HepG2 (cell line): Measurements from ENCODE around the gene CKAP5. TPM values are rescaled to one million over a fixed set of nuclear protein-coding genes. Genes with fewer than 3 reads are reported as not detected.

Source experiments
- CEBPG ChIP-seq: IDR thresholded peaks from 2 replicates; pipeline ENCODE4 v1.6.1; 2016
- FOXO1 ChIP-seq: sonication (generic); formaldehyde crosslinking; IDR thresholded peaks from 2 replicates; pipeline ENCODE4 v1.4.0; 2020; ENCODE audit warnings: missing genetic modification reagents
- GPBP1L1 ChIP-seq: sonication (generic); formaldehyde crosslinking; IDR thresholded peaks from 2 replicates; pipeline ENCODE4 v1.5.0; 2020; ENCODE audit warnings: mild to moderate bottlenecking, missing genetic modification reagents
- IKZF4 ChIP-seq: sonication (generic); formaldehyde crosslinking; IDR thresholded peaks from 2 replicates; pipeline ENCODE4 v1.5.1; 2020; ENCODE audit warnings: borderline replicate concordance, mild to moderate bottlenecking, low read depth, missing genetic modification reagents; ENCODE audit errors: not compliant biosample characterization
- KAT8 ChIP-seq: IDR thresholded peaks from 2 replicates; pipeline ENCODE4 v1.6.1; 2016; ENCODE audit warnings: missing genetic modification reagents, missing compliant biosample characterization
- KDM1A ChIP-seq: IDR thresholded peaks from 2 replicates; pipeline ENCODE4 v1.6.1; 2016; ENCODE audit warnings: missing compliant biosample characterization
- KMT2B ChIP-seq: IDR thresholded peaks from 2 replicates; pipeline ENCODE4 v1.6.1; 2016; ENCODE audit warnings: missing genetic modification reagents, missing compliant biosample characterization
- MAFF ChIP-seq: IDR thresholded peaks from 2 replicates; pipeline ENCODE4 v1.6.1; 2011; ENCODE audit warnings: low read depth, low read length, improper control_type of control experiment
- MATR3 ChIP-seq: sonication (generic); formaldehyde crosslinking; IDR thresholded peaks from 2 replicates; pipeline ENCODE4 v1.4.0; 2020; ENCODE audit warnings: missing genetic modification reagents
- MIER3 ChIP-seq: IDR thresholded peaks from 2 replicates; pipeline ENCODE4 v1.6.1; 2016; ENCODE audit warnings: missing compliant biosample characterization, borderline replicate concordance
- MXD3 ChIP-seq: IDR thresholded peaks from 2 replicates; pipeline ENCODE4 v1.6.1; 2016; ENCODE audit warnings: mild to moderate bottlenecking, missing biosample characterization, missing genetic modification reagents
- MYNN ChIP-seq: sonication (generic); formaldehyde crosslinking; IDR thresholded peaks from 2 replicates; pipeline ENCODE4 v1.4.0; 2020; ENCODE audit warnings: mild to moderate bottlenecking, low read depth, missing genetic modification reagents
- NFYB ChIP-seq: sonication (generic); formaldehyde crosslinking; IDR thresholded peaks from 2 replicates; pipeline ENCODE4 v1.4.0; 2020; ENCODE audit warnings: missing genetic modification reagents
- ONECUT2 ChIP-seq: sonication (generic); formaldehyde crosslinking; IDR thresholded peaks from 2 replicates; pipeline ENCODE4 v1.4.0; 2020; ENCODE audit warnings: missing genetic modification reagents
- POGK ChIP-seq: sonication (generic); formaldehyde crosslinking; conservative IDR thresholded peaks from 2 replicates; pipeline ENCODE4 v1.8.0; 2022; ENCODE audit warnings: mild to moderate bottlenecking, moderate library complexity, missing genetic modification reagents
- SAP130 ChIP-seq: IDR thresholded peaks from 2 replicates; pipeline ENCODE4 v1.6.1; 2016; ENCODE audit warnings: low read depth
- ZFP37 ChIP-seq: sonication (generic); formaldehyde crosslinking; IDR thresholded peaks from 2 replicates; pipeline ENCODE4 v1.4.0; 2020; ENCODE audit warnings: missing genetic modification reagents, borderline replicate concordance
- ZMYM3 ChIP-seq: sonication (generic); formaldehyde crosslinking; IDR thresholded peaks from 2 replicates; pipeline ENCODE4 v1.5.1; 2020; ENCODE audit warnings: mild to moderate bottlenecking, missing genetic modification reagents
- ZNF235 ChIP-seq: sonication (generic); formaldehyde crosslinking; IDR thresholded peaks from 2 replicates; pipeline ENCODE4 v1.8.1; 2023; ENCODE audit warnings: mild to moderate bottlenecking, missing genetic modification reagents, borderline replicate concordance
- ZNF280B ChIP-seq: sonication (generic); formaldehyde crosslinking; IDR thresholded peaks from 2 replicates; pipeline ENCODE4 v1.5.0; 2020; ENCODE audit warnings: missing genetic modification reagents, mild to moderate bottlenecking, borderline replicate concordance
- ZNF570 ChIP-seq: sonication (generic); formaldehyde crosslinking; IDR thresholded peaks from 2 replicates; pipeline ENCODE4 v1.4.0; 2020; ENCODE audit warnings: mild to moderate bottlenecking, missing genetic modification reagents, borderline replicate concordance
- ZNF597 ChIP-seq: sonication (generic); formaldehyde crosslinking; IDR thresholded peaks from 2 replicates; pipeline ENCODE4 v1.5.0; 2020; ENCODE audit warnings: missing genetic modification reagents
- ZNF674 ChIP-seq: sonication (generic); formaldehyde crosslinking; IDR thresholded peaks from 2 replicates; pipeline ENCODE4 v1.5.0; 2020; ENCODE audit warnings: low read depth, mild to moderate bottlenecking, missing genetic modification reagents
- ZNF776 ChIP-seq: sonication (generic); formaldehyde crosslinking; IDR thresholded peaks from 2 replicates; pipeline ENCODE4 v1.4.0; 2020; ENCODE audit warnings: mild to moderate bottlenecking, missing genetic modification reagents
- polyA plus RNA-seq, 8 experiments: library from polyadenylated mRNA; depleted of rRNA in 3 of 8; stranded (reverse) in 7 of 8; unstranded in 1 of 8; fragments of >200 nt; fragmentation: Illumina TruSeq in 4 of 8; extraction: Trizol in 4 of 8; gene quantifications; 2 replicates each; pipeline versions ENCODE4 v1.2.1 to v1.2.3, GENCODE V29; 2011 to 2016; ENCODE audit warnings: low read depth in 4 of 8, missing spikeins in 1 of 8, mixed read lengths in 1 of 8; ENCODE audit not compliant: insufficient read depth in 1 of 8
- total RNA-seq, 5 experiments: library from RNA; depleted of rRNA; stranded (reverse); fragments of >200 nt; fragmentation: Illumina TruSeq; extraction: Trizol; gene quantifications; 2 replicates each; pipeline ENCODE4 v1.2.3, GENCODE V29; 2016; ENCODE audit warnings: low read depth in 1 of 5

CKAP5 gene
- total and polyA plus RNA-seq, 2 of the 13 experiments (the other 11 are each of a cell fraction or from before 2014, with no cell fraction given): 79.2 to 103 TPM

GRCh38 chr11:46845740-46846509 is at the start of gene CKAP5 (continued):
- peak; percentile 87 for TF ChIP-seq KAT8 (CRISPR knock-in tag)
- TF ChIP-seq ONECUT2 (CRISPR knock-in tag): no peak
- peak; percentile 72; the same call in 1 of the 2 replicates for TF ChIP-seq ZNF235 (CRISPR knock-in tag)
- TF ChIP-seq SAP130 (CRISPR knock-in tag): peak; percentile 87
- TF ChIP-seq MIER3: no peak
- TF ChIP-seq MXD3 (CRISPR knock-in tag): peak; percentile 68
- TF ChIP-seq ZMYM3: peak; percentile 49; the same call in 1 of the 2 replicates
- TF ChIP-seq NFYB (CRISPR knock-in tag): peak; percentile 100
- TF ChIP-seq ZNF674 (CRISPR knock-in tag): 0 out of 2 replicates have a peak, but pooled peaks have one; percentile 79
- no peak for TF ChIP-seq GPBP1L1 (CRISPR knock-in tag)
- TF ChIP-seq ZFP37 (CRISPR knock-in tag): no peak
- peak; percentile 77 for TF ChIP-seq POGK (CRISPR knock-in tag)
- TF ChIP-seq MAFF: no peak
- TF ChIP-seq CEBPG (CRISPR knock-in tag): no peak
- peak; percentile 76 for TF ChIP-seq IKZF4
- TF ChIP-seq KDM1A (CRISPR knock-in tag): no peak
- no peak for TF ChIP-seq ZNF570 (CRISPR knock-in tag)
- no peak for TF ChIP-seq ZNF280B (CRISPR knock-in tag)
- no peak for TF ChIP-seq FOXO1 (CRISPR knock-in tag)
- no peak for TF ChIP-seq ZNF597 (CRISPR knock-in tag)
- 0 out of 2 replicates have a peak, but pooled peaks have one; percentile 77 for TF ChIP-seq ZNF776 (CRISPR knock-in tag)
- peak; percentile 94 for TF ChIP-seq KMT2B (CRISPR knock-in tag)
- TF ChIP-seq MATR3 (CRISPR knock-in tag): no peak
- no peak for TF ChIP-seq MYNN (CRISPR knock-in tag)
